H1 (cell line): Measurements from ENCODE around the gene CCDC192. TPM values are rescaled to one million over a fixed set of nuclear protein-coding genes. Genes with fewer than 3 reads are reported as not detected.

Experiments used
- CTCF ChIA-PET: fragments of 300-600 bp; sonication (Branson Sonifier 250); formaldehyde crosslinking; loops from one replicate; lab custom pipeline; 2021; ENCODE audit not compliant: partially characterized antibody; lab: Charles Lee
- POLR2A ChIA-PET: fragments of 300-600 bp; sonication (Branson Sonifier 250); formaldehyde crosslinking; loops from one replicate; lab custom pipeline; 2021; ENCODE audit warnings: inconsistent platforms; ENCODE audit not compliant: partially characterized antibody; lab: Charles Lee
- DNase-seq, 2 experiments: peaks; one replicate each; pipeline versions ENCODE4 v3.0.0 to v3.0.0-alpha.2; 2010 to 2022; ENCODE audit warnings: low spot score in 2 of 2, low read depth in 1 of 2, mixed read lengths in 1 of 2
- FAIRE-seq: peaks from 2 replicates; lab custom pipeline; 2011; peaks lifted over from hg19 to GRCh38; lab: Jason Lieb, UNC
- H2AFZ ChIP-seq: 2 replicates; pipeline ENCODE4 v1.8.1; 2012; ENCODE audit warnings: low read length, inconsistent platforms
- H2AK5ac ChIP-seq: 2 replicates; pipeline ENCODE4 v1.6.1; 2013; ENCODE audit warnings: low read depth, low read length
- H2BK120ac ChIP-seq: replicated peaks from 2 replicates; pipeline ENCODE3; 2013; ENCODE audit warnings: low read depth, low read length, inconsistent platforms
- H2BK12ac ChIP-seq: 2 replicates; pipeline ENCODE4 v1.6.1; 2013; ENCODE audit warnings: low read depth, low read length
- H2BK15ac ChIP-seq: 2 replicates; pipeline ENCODE4 v1.6.1; 2013; ENCODE audit warnings: low read length
- H2BK20ac ChIP-seq: 2 replicates; pipeline ENCODE4 v1.6.1; 2013; ENCODE audit warnings: low read length
- H2BK5ac ChIP-seq: 2 replicates; pipeline ENCODE4 v1.6.1; 2013; ENCODE audit warnings: low read depth, low read length
- H3K14ac ChIP-seq: 2 replicates; pipeline ENCODE4 v1.6.1; 2013; ENCODE audit warnings: inconsistent platforms; ENCODE audit not compliant: insufficient read length
- H3K18ac ChIP-seq: 2 replicates; pipeline ENCODE4 v1.6.1; 2013; ENCODE audit warnings: low read length; ENCODE audit errors: extremely low read depth
- H3K23ac ChIP-seq: 2 replicates; pipeline ENCODE4 v1.6.1; 2013; ENCODE audit warnings: inconsistent platforms; ENCODE audit not compliant: insufficient read length
- H3K23me2 ChIP-seq: 2 replicates; pipeline ENCODE4 v1.6.1; 2013; ENCODE audit warnings: low read depth, low read length
- H3K27ac ChIP-seq: 2 replicates; pipeline ENCODE4 v1.6.1; 2011; ENCODE audit warnings: low read depth, low read length, inconsistent platforms
- H3K27me3 ChIP-seq, 4 experiments: replicated peaks in 1 of 4; 1 replicate in 1 of 4; 2 replicates in 3 of 4; pipeline versions ENCODE4 v1.6.1 to v1.8.1; 2011 to 2013; ENCODE audit warnings: low read length in 3 of 4, mild to moderate bottlenecking in 3 of 4, inconsistent platforms in 2 of 4, mixed read lengths in 2 of 4, moderate library complexity in 1 of 4; ENCODE audit not compliant: control insufficient read depth in 3 of 4, insufficient read depth in 3 of 4; ENCODE audit errors: extremely low read depth in 1 of 4
- H3K36me3 ChIP-seq, 4 experiments: 2 replicates each; pipeline versions ENCODE4 v1.6.1 to v1.8.1; 2011 to 2013; ENCODE audit warnings: mild to moderate bottlenecking in 4 of 4, low read length in 3 of 4, moderate library complexity in 2 of 4, control low read depth in 1 of 4, inconsistent platforms in 1 of 4; ENCODE audit not compliant: insufficient read depth in 4 of 4, control insufficient read depth in 2 of 4
- H3K4ac ChIP-seq: replicated peaks from 2 replicates; pipeline ENCODE3; 2013; ENCODE audit warnings: low read length, low read depth, mixed read lengths, inconsistent platforms; ENCODE audit not compliant: insufficient read length
- H3K4me1 ChIP-seq, 4 experiments: replicated peaks in 1 of 4; 1 replicate in 1 of 4; 2 replicates in 3 of 4; pipeline versions ENCODE4 v1.6.1 to v1.8.1; 2011 to 2013; ENCODE audit warnings: low read length in 3 of 4, inconsistent platforms in 2 of 4, mixed read lengths in 1 of 4; ENCODE audit not compliant: insufficient read depth in 4 of 4, control insufficient read depth in 3 of 4
- H3K4me2 ChIP-seq, 2 experiments: 2 replicates each; pipeline versions ENCODE4 v1.6.1 to v1.8.1; 2011 to 2013; ENCODE audit warnings: low read depth in 2 of 2, low read length in 2 of 2, control low read depth in 1 of 2, inconsistent platforms in 1 of 2, mild to moderate bottlenecking in 1 of 2; ENCODE audit not compliant: insufficient read depth in 1 of 2
- H3K4me3 ChIP-seq, 4 experiments: fragments of 200-600, 300-600 bp in 1 of 4; sonication (generic), shearing (Covaris generic), sonication (Bioruptor Twin) in 1 of 4; 2 replicates each; pipeline versions ENCODE4 v1.5.1 to v1.8.1; 2011 to 2016; ENCODE audit warnings: low read length in 4 of 4, low read depth in 3 of 4, control low read depth in 2 of 4, inconsistent platforms in 2 of 4, mild to moderate bottlenecking in 2 of 4, mixed read lengths in 1 of 4, moderate library complexity in 1 of 4; ENCODE audit not compliant: insufficient read depth in 2 of 4; ENCODE audit errors: extremely low read depth in 1 of 4
- H3K56ac ChIP-seq: replicated peaks from 2 replicates; pipeline ENCODE3; 2013; ENCODE audit warnings: low read depth, mild to moderate bottlenecking, mixed read lengths, low read length, inconsistent platforms; ENCODE audit not compliant: insufficient read length
- H3K79me1 ChIP-seq: 2 replicates; pipeline ENCODE4 v1.6.1; 2013; ENCODE audit warnings: low read depth, low read length, control low read depth
- H3K79me2 ChIP-seq, 2 experiments: 2 replicates each; pipeline versions ENCODE4 v1.6.1 to v1.8.1; 2012 to 2013; ENCODE audit warnings: low read length in 2 of 2, mild to moderate bottlenecking in 2 of 2, inconsistent platforms in 1 of 2; ENCODE audit not compliant: insufficient read depth in 2 of 2, control insufficient read depth in 1 of 2
- H3K9ac ChIP-seq, 4 experiments: replicated peaks in 1 of 4; 1 replicate in 1 of 4; 2 replicates in 3 of 4; pipeline versions ENCODE4 v1.6.1 to v1.8.1; 2011 to 2013; ENCODE audit warnings: low read depth in 3 of 4, low read length in 3 of 4, control low read depth in 2 of 4, mild to moderate bottlenecking in 2 of 4, moderate library complexity in 2 of 4, inconsistent platforms in 1 of 4; ENCODE audit errors: extremely low read depth in 1 of 4
- H3K9me3 ChIP-seq, 2 experiments: 2 replicates each; pipeline versions ENCODE4 v1.6.1 to v1.8.1; 2012 to 2013; ENCODE audit warnings: mild to moderate bottlenecking in 2 of 2, moderate library complexity in 2 of 2, control low read depth in 1 of 2, inconsistent platforms in 1 of 2, low read depth in 1 of 2, low read length in 1 of 2, mixed read lengths in 1 of 2; ENCODE audit not compliant: insufficient read depth in 2 of 2
- H4K20me1 ChIP-seq, 2 experiments: replicated peaks in 1 of 2; 2 replicates each; pipeline versions ENCODE3 to v1.8.1; 2011 to 2013; ENCODE audit warnings: inconsistent platforms in 2 of 2, low read length in 2 of 2, mild to moderate bottlenecking in 1 of 2; ENCODE audit not compliant: insufficient read depth in 2 of 2, control insufficient read depth in 1 of 2
- H4K5ac ChIP-seq: 2 replicates; pipeline ENCODE4 v1.6.1; 2013; ENCODE audit warnings: low read length, low read depth, mixed read lengths, inconsistent platforms; ENCODE audit not compliant: insufficient read length
- H4K8ac ChIP-seq: 2 replicates; pipeline ENCODE4 v1.8.0; 2013; ENCODE audit warnings: mild to moderate bottlenecking, moderate library complexity, low read length, inconsistent platforms; ENCODE audit not compliant: insufficient read depth; ENCODE audit errors: extremely low read depth
- H4K91ac ChIP-seq: replicated peaks from 2 replicates; pipeline ENCODE3; 2013; ENCODE audit warnings: low read length, mixed read lengths, inconsistent platforms; ENCODE audit not compliant: insufficient read length
- ASH2L ChIP-seq: fragments of 200-600, 300-600 bp; sonication (generic); IDR thresholded peaks from one replicate; pipeline ENCODE4 v1.7.1; 2017; ENCODE audit warnings: low read length
- ATF2 ChIP-seq: IDR thresholded peaks from 2 replicates; pipeline ENCODE4 v1.6.1; 2012; ENCODE audit warnings: low read length, inconsistent platforms
- BACH1 ChIP-seq: IDR thresholded peaks from 2 replicates; pipeline ENCODE4 v1.6.1; 2012; ENCODE audit warnings: low read length, improper control_type of control experiment
- CBX8 ChIP-seq: fragments of 300-800, 300-1000 bp; sonication (generic); IDR thresholded peaks from 2 replicates; pipeline ENCODE4 v1.7.1; 2016; ENCODE audit warnings: low read depth, low read length, borderline replicate concordance
- EZH2 ChIP-seq: fragments of 200-600 bp; sonication (generic); IDR thresholded peaks from 2 replicates; pipeline ENCODE4 v1.7.1; 2012; ENCODE audit warnings: low read depth, mild to moderate bottlenecking, moderate library complexity, low read length, inconsistent platforms; ENCODE audit not compliant: severe bottlenecking
- MAFK ChIP-seq: IDR thresholded peaks from 2 replicates; pipeline ENCODE4 v1.6.1; 2012; ENCODE audit warnings: low read depth, mild to moderate bottlenecking, improper control_type of control experiment, low read length
- PHF8 ChIP-seq: fragments of 200-600 bp; sonication (generic); conservative IDR thresholded peaks from 2 replicates; pipeline ENCODE4 v1.7.1; 2012; ENCODE audit warnings: low read depth, mild to moderate bottlenecking, inconsistent platforms, low read length, moderate library complexity
- SIRT6 ChIP-seq: IDR thresholded peaks from one replicate; pipeline ENCODE4 v1.7.1; 2012; ENCODE audit warnings: low read length, inconsistent platforms
- SUZ12 ChIP-seq: fragments of 200-600 bp; sonication (generic); IDR thresholded peaks from 2 replicates; pipeline ENCODE4 v1.6.1; 2012; ENCODE audit warnings: mild to moderate bottlenecking, inconsistent platforms, low read length, moderate library complexity, mixed read lengths
- TBP ChIP-seq: IDR thresholded peaks from 2 replicates; pipeline ENCODE4 v1.6.1; 2011; ENCODE audit warnings: low read depth, low read length, improper control_type of control experiment
- WGBS, 2 experiments: shearing (Covaris generic) in 1 of 2; methylation state at CpG; one replicate each; pipeline versions ENCODE4 v1.1.6 to v1.1.7; 2013 to 2015; ENCODE audit warnings: low lambda C conversion rate in 2 of 2, mixed read lengths in 2 of 2, inconsistent platforms in 1 of 2, low coverage in 1 of 2, missing lambda C conversion rate in 1 of 2; ENCODE audit not compliant: insufficient replicate concordance in 2 of 2, insufficient coverage in 1 of 2, insufficient read length in 1 of 2; ENCODE audit errors: extremely low coverage in 1 of 2, missing lambda C conversion rate in 1 of 2; 5-methylcytosine and 5-hydroxymethylcytosine counted together
- polyA plus RNA-seq, 7 experiments: library from polyadenylated mRNA; depleted of rRNA in 3 of 7; stranded (reverse) in 5 of 7; unstranded in 2 of 7; fragments of >200 nt in 5 of 7; fragments of 200-250 nt in 2 of 7; gene quantifications; 1 replicate in 5 of 7; 2 replicates in 1 of 7; 4 replicates in 1 of 7; pipeline versions ENCODE4 v1.2.1 to v1.2.3, GENCODE V29; 2011 to 2013; ENCODE audit warnings: missing spikeins in 2 of 7, mixed read lengths in 2 of 7
- total RNA-seq: library from RNA; stranded (reverse); fragmentation: NEBNext Ultra II Directional; extraction: Animal tissue kit (Norgen Biotek cat#: 25700); gene quantifications from 2 replicates; pipeline ENCODE4 v1.2.1, GENCODE V29; 2021
- TF ChIP-seq, protein P1 (sequence below): IDR thresholded peaks from 2 replicates; pipeline ENCODE4 v1.6.1; 2011; ENCODE audit warnings: low read length, improper control_type of control experiment

CCDC192 gene
- total and polyA plus RNA-seq, 2 of the 8 experiments (the other 6 are each of a cell fraction or from before 2014, with no cell fraction given): 0.61 TPM; not detected in 1

DNA sequence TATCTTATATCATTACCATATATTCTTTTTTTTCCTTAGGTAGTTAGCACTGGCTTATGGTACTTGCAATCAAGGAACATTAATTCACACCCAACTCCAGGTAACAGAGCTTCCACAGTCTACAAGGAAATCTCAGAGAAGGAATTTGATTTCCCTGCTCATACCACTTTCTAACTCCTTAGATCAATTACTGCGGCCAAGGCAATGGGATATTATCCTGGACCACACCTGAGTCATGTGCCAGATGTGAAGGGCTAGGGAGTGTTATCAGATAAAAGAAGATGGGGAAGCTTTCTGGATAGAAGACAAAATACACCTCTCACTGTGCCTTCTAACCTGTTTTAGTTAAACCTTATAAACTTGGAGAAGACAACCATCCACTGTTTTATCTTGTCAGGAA, 181.2 kb downstream of the CCDC192 start:
- Histone ChIP-seq H3K4me2 (no peak overlapping the region), H3K56ac (no peak overlapping the region), H3K9me3 (no peaks in the 10 kb centered on the region), H2BK20ac (no peak overlapping the region), H3K18ac (no peak overlapping the region), H3K4ac (no peak overlapping the region), H3K27me3 (no peaks in the 10 kb centered on the region), H3K9ac (no peak overlapping the region), H2AFZ (no peak overlapping the region), H2BK15ac (no peak overlapping the region), H2BK5ac (no peak overlapping the region), H3K23me2 (no peaks in the 10 kb centered on the region), H4K5ac (no peak overlapping the region), H4K20me1 (no peaks in the 10 kb centered on the region), H3K4me1 (no peaks in the 10 kb centered on the region), H4K8ac (no peak overlapping the region), H4K91ac (no peak overlapping the region), H3K79me2 (no peaks in the 10 kb centered on the region), H2AK5ac (no peak overlapping the region), H3K27ac (no peak overlapping the region), H2BK12ac (no peak overlapping the region), H2BK120ac (no peak overlapping the region), H3K4me3 (no peak overlapping the region), H3K14ac (no peak overlapping the region), H3K79me1 (no peaks in the 10 kb centered on the region), H3K36me3 (no peaks in the 10 kb centered on the region), H3K23ac (no peak overlapping the region)
- 88% methylated on average over 1 of the region's 1 CpG; no CpG with 5 or more reads in 1 of the 2 experiments for WGBS, 2 experiments
- POLR2A ChIA-PET: no interaction called here
- CTCF ChIA-PET: interaction anchor here (1.0 to 4.2 kb wide), 4 partner anchors 8 to 321 kb away, joined by 3 to 32 read pairs (median 6); no protein-coding TSS in a partner anchor
- no peak for FAIRE-seq
- DNase-seq: no peak
- TF ChIP-seq, protein P1, sequence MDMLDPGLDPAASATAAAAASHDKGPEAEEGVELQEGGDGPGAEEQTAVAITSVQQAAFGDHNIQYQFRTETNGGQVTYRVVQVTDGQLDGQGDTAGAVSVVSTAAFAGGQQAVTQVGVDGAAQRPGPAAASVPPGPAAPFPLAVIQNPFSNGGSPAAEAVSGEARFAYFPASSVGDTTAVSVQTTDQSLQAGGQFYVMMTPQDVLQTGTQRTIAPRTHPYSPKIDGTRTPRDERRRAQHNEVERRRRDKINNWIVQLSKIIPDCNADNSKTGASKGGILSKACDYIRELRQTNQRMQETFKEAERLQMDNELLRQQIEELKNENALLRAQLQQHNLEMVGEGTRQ: no peak
- TF ChIP-seq SIRT6 (no peak), SUZ12 (no peak), TBP (no peak), BACH1 (no peak), PHF8 (no peak), ATF2 (no peak), EZH2 (no peak), ASH2L (no peak), CBX8 (no peak), MAFK (no peak)
